ENCODE data around the gene STAC3.

The STAC3 gene

GRCh38 chr12:57208631-57209282 lies 42.2 kb downstream of the STAC3 start:
- POLR2A ChIA-PET = no interaction called here
- DNase-seq (ENCODE audit: low read depth, low spot score) = no peak
- CTCF ChIA-PET = interaction anchor here (1.0 to 11.4 kb wide), 3 partner anchors 33 to 68 kb away, joined by 3 to 393 read pairs (median 4); a partner anchor contains a TSS
- H3K4me3 ChIP-seq (ENCODE audit: low read depth, low read length) = no peak overlapping the region
- no peak for TF ChIP-seq CTCF (IDR thresholded peaks at IDR 0.05; ENCODE audit: insufficient read depth, low read length, missing control alignments)

- ChIA-PET POLR2A (no interaction called here), CTCF (interaction anchor here (1.0 to 11.4 kb wide), 6 partner anchors 10 to 96 kb away, joined by 3 to 393 read pairs (median 4); a partner anchor contains a TSS)
- H3K4me3 ChIP-seq (ENCODE audit: low read depth, low read length) = no peak overlapping the region
- no peak for TF ChIP-seq CTCF (IDR thresholded peaks at IDR 0.05; ENCODE audit: insufficient read depth, low read length, missing control alignments)
- no peak for DNase-seq (ENCODE audit: low read depth, low spot score)
Measured at GRCh38 chr12:57207731-57208630, 43.0 kb downstream of the STAC3 start.

DNA sequence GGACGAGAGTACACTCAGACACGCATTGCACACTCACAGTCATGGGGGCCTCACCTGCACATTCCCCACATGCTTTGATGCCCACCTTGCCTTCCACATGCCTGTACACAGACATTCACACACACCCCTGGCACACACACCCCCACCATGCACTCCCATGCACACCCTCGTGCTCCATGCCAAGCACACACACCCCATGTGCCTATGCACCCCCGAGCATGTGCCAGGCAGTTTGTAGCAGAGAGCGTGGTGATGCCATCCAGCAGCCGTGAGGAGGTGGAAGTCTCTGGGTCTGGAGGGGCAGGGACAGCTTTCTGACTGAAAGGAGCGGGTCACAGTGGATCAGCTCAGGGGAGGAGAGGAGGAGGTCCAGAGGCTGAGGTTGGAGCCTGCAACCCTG lies 45.1 kb downstream of the STAC3 start:
- no peak for TF ChIP-seq CTCF (IDR thresholded peaks at IDR 0.05; ENCODE audit: insufficient read depth, low read length, missing control alignments)
- H3K4me3 ChIP-seq (ENCODE audit: low read depth, low read length) = no peak overlapping the region
- POLR2A ChIA-PET = no interaction called here
- no peak for DNase-seq (ENCODE audit: low read depth, low spot score)
- CTCF ChIA-PET = interaction anchor here (1.0 to 11.4 kb wide), 3 partner anchors 9 to 36 kb away, joined by 3 to 393 read pairs (median 10); a partner anchor contains a TSS

- H3K4me3 ChIP-seq (ENCODE audit: low read depth, low read length) = no peak overlapping the region
- no peak for DNase-seq (ENCODE audit: low read depth, low spot score)
- no peak for TF ChIP-seq CTCF (IDR thresholded peaks at IDR 0.05; ENCODE audit: insufficient read depth, low read length, missing control alignments)
- CTCF ChIA-PET = interaction anchor here (2.2 to 11.4 kb wide), 2 partner anchors 10 to 36 kb away, joined by 10 to 393 read pairs; a partner anchor contains a TSS
- POLR2A ChIA-PET = no interaction called here
Measured at GRCh38 chr12:57205186-57205585, 45.8 kb downstream of the STAC3 start.

DNA sequence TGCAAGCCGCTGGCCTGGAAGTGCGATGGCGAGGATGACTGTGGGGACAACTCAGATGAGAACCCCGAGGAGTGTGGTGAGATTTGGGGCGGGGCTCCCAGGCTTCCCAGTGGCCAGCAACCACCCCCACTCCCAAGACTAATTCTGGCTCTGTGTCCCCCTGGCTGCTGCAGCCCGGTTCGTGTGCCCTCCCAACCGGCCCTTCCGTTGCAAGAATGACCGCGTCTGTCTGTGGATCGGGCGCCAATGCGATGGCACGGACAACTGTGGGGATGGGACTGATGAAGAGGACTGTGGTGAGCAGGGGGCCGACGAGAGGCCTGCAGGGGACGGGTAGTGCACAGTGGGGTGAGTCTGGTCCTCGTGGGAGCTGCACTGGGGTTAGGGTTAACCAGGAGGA lies 46.5 kb downstream of the STAC3 start:
- TF ChIP-seq CTCF (IDR thresholded peaks at IDR 0.05; ENCODE audit: insufficient read depth, low read length, missing control alignments) = no peak
- no peak for DNase-seq (ENCODE audit: low read depth, low spot score)
- H3K4me3 ChIP-seq (ENCODE audit: low read depth, low read length) = no peak overlapping the region
- CTCF ChIA-PET = interaction anchor here (2.2 kb wide), 1 partner anchor 10 kb away, joined by 10 read pairs; no protein-coding TSS in a partner anchor
- POLR2A ChIA-PET = no interaction called here

DNA sequence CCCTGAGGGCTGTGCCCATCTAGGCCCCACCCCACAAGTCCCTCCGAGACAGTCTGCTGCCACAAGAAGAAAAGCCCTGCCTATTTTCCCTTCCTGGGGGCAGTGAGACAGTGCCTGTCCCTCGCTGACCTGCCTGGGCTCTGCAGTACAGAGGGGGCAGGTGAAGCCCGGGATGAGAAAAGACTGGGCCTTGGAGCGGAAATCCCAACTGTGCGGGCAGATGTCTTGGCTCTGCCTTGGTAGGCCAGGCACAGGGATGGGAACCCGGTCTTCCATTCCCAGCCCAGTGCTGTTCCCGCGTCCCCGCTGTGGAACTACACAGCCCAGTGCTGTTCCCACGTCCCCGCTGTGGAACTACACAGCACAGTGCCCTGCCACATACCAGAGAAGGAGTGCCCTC lies 47.2 kb downstream of the STAC3 start:
- ChIA-PET POLR2A (no interaction called here), CTCF (interaction anchor here (8.4 kb wide), 1 partner anchor 10 kb away, joined by 63 read pairs; no protein-coding TSS in a partner anchor)
- DNase-seq (ENCODE audit: low read depth, low spot score) = no peak
- no peak overlapping the region for H3K4me3 ChIP-seq (ENCODE audit: low read depth, low read length)
- TF ChIP-seq CTCF (IDR thresholded peaks at IDR 0.05; ENCODE audit: insufficient read depth, low read length, missing control alignments) = no peak

Measured in AG04449 (cell line).